Measurements from ENCODE around the gene CCNY. TPM values are rescaled to one million over a fixed set of nuclear protein-coding genes. Genes with fewer than 3 reads are reported as not detected.

Gene CCNY
- total and polyA plus RNA-seq, 8 donors: 60.9 to 87.6 (median 81.7) TPM

GRCh38 chr10:35449944-35450343 is 113.6 kb downstream of the CCNY start:
- intact Hi-C loops (cut with DNase I): no loop called here
- ATAC-seq: no peak
- H3K4me1 ChIP-seq: peaks cover 39 to 91% of the 10 kb centered on the region in 2 donors
- H3K9me3 ChIP-seq: peaks cover 0 to 7% of the 10 kb centered on the region in 2 donors
- TF ChIP-seq CTCF (IDR thresholded peaks at IDR 0.05): no peak
- no peaks in the 10 kb centered on the region for H3K27me3 ChIP-seq
- no peak for DNase-seq
- H3K27ac ChIP-seq: peak overlapping the region in 1 of 2 donors; percentile 90
- no peak overlapping the region for H3K4me3 ChIP-seq
- no peaks in the 10 kb centered on the region for H3K36me3 ChIP-seq

GRCh38 chr10:35451151-35452016 is 115.1 kb downstream of the CCNY start:
- no peak overlapping the region for H3K4me3 ChIP-seq
- no peak for DNase-seq
- H3K27me3 ChIP-seq: no peaks in the 10 kb centered on the region
- H3K4me1 ChIP-seq: peaks cover 35 to 91% of the 10 kb centered on the region in 2 donors
- no peaks in the 10 kb centered on the region for H3K9me3 ChIP-seq
- H3K27ac ChIP-seq: peak overlapping the region; percentile 73 to 90
- no peak for TF ChIP-seq CTCF (IDR thresholded peaks at IDR 0.05)
- ATAC-seq: peak; percentile 35
- H3K36me3 ChIP-seq: no peaks in the 10 kb centered on the region
- intact Hi-C loops (cut with DNase I): no loop called here

GRCh38 chr10:35452171-35452570 is 115.9 kb downstream of the CCNY start:
- peaks cover 31 to 83% of the 10 kb centered on the region in 2 donors for H3K4me1 ChIP-seq
- ATAC-seq (no peak), DNase-seq (no peak)
- H3K4me3 ChIP-seq: no peak overlapping the region
- H3K36me3 ChIP-seq: no peaks in the 10 kb centered on the region
- H3K9me3 ChIP-seq: no peaks in the 10 kb centered on the region
- TF ChIP-seq CTCF (IDR thresholded peaks at IDR 0.05): no peak
- H3K27me3 ChIP-seq: no peaks in the 10 kb centered on the region
- peak overlapping the region; percentile 73 to 90 for H3K27ac ChIP-seq
- intact Hi-C loops (cut with DNase I): no loop called here

- Histone ChIP-seq H3K4me1 (peaks cover 24 to 76% of the 10 kb centered on the region in 2 donors), H3K27ac (peak overlapping the region in 1 of 2 donors; percentile 90), H3K36me3 (no peaks in the 10 kb centered on the region), H3K27me3 (no peaks in the 10 kb centered on the region), H3K9me3 (no peaks in the 10 kb centered on the region), H3K4me3 (no peak overlapping the region)
- DNase-seq: no peak
- intact Hi-C loops (cut with DNase I): no loop called here
- no peak for ATAC-seq
- TF ChIP-seq CTCF (IDR thresholded peaks at IDR 0.05): no peak
These were observed 116.5 kb downstream of the CCNY start for GRCh38 chr10:35452847-35453246.

- ATAC-seq (peak; percentile 55), DNase-seq (peak in 1 of 4 donors; percentile 46)
- no peaks in the 10 kb centered on the region for H3K9me3 ChIP-seq
- no peak overlapping the region for H3K4me3 ChIP-seq
- H3K27ac ChIP-seq: peak overlapping the region; percentile 50 to 90
- H3K27me3 ChIP-seq: no peaks in the 10 kb centered on the region
- peaks cover 14 to 67% of the 10 kb centered on the region in 2 donors for H3K4me1 ChIP-seq
- no peak for TF ChIP-seq CTCF (IDR thresholded peaks at IDR 0.05)
- H3K36me3 ChIP-seq: no peaks in the 10 kb centered on the region
- intact Hi-C loops (cut with DNase I): no loop called here
These were observed 117.7 kb downstream of the CCNY start for GRCh38 chr10:35453855-35454532.
